GM12891 (cell line): ENCODE results near the gene GLP2R.

Source experiments
- PAX5 ChIP-seq: IDR thresholded peaks from 2 replicates; pipeline ENCODE4 v1.6.1; 2011; ENCODE audit warnings: low read length, moderate library complexity, mild to moderate bottlenecking; ENCODE audit not compliant: insufficient read depth, severe bottlenecking
- POLR2A ChIP-seq: IDR thresholded peaks from 2 replicates; pipeline ENCODE4 v1.6.1; 2011; ENCODE audit warnings: low read depth, low read length, control low read depth
- POLR2AphosphoS5 ChIP-seq: IDR thresholded peaks from 2 replicates; pipeline ENCODE4 v1.6.1; 2011; ENCODE audit warnings: low read depth, low read length, control low read depth
- SPI1 ChIP-seq: IDR thresholded peaks from 2 replicates; pipeline ENCODE4 v1.6.1; 2011; ENCODE audit warnings: low read depth, low read length, control low read depth
- TAF1 ChIP-seq: IDR thresholded peaks from 2 replicates; pipeline ENCODE4 v1.6.1; 2011; ENCODE audit warnings: low read depth, low read length, control low read depth

DNA sequence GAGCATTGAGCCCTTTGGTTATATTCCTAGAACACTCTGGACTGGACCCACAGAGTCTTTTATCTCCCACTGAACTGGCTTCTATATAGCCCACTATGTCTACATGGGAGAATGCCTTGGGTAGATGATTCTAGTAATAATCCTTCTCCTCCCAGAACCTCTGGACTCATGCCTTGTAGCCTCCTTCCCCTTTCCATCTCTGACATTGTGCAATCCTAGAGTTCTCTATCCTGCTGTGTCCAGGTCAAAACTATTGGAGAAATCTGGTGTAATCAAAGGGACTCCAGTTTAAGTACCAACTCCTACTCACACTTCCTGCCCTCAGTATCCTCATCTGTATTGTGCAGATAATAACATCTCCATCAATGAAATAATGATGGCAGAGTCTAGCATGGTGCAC is 70.2 kb downstream of the GLP2R start:
- TF ChIP-seq POLR2A, result no peak
- no peak for TF ChIP-seq POLR2AphosphoS5
- TF ChIP-seq TAF1, result no peak
- TF ChIP-seq PAX5, result no peak
- no peak for TF ChIP-seq SPI1
